ENCODE data around the gene FCMR.

Gene FCMR, protein sequence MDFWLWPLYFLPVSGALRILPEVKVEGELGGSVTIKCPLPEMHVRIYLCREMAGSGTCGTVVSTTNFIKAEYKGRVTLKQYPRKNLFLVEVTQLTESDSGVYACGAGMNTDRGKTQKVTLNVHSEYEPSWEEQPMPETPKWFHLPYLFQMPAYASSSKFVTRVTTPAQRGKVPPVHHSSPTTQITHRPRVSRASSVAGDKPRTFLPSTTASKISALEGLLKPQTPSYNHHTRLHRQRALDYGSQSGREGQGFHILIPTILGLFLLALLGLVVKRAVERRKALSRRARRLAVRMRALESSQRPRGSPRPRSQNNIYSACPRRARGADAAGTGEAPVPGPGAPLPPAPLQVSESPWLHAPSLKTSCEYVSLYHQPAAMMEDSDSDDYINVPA

DNA sequence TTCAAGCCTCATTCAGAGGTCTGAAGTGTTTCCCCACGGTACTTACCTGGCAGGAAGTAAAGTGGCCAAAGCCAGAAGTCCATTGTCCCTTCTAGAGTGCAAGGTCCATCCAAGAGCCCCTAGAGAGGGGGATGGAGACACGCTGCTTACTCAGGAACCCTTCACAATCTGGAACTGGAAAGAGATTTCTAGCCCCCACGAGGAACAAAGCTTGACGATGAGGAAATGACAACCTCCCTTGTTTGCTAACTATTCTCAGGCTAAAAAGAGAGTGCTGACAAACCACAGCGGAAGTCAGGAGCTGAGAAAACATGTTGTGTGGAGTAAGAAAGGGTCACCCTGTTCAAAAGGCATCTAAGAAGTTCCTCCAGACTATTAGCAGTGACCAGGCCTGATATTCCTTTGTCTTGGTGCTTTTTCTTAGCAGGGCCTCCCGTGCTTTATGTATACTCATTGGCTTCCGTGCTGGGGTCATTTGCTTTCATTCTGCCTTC, at the start of gene FCMR:
Gene FCMR, minus strand, starts transcription at position 170 of the 494 bp plus-strand sequence. Its CDS starts 87 bp downstream, at position 83.
- ATAC-seq, result no peak
- TF ChIP-seq ZFP3 (CRISPR knock-in tag; IDR thresholded peaks at IDR 0.05) (no peak), OSR1 (CRISPR knock-in tag; IDR thresholded peaks at IDR 0.05) (no peak), ZNF565 (CRISPR knock-in tag; conservative IDR thresholded peaks at IDR 0.05; ENCODE audit: low read depth) (no peak), ESRRG (CRISPR knock-in tag; IDR thresholded peaks at IDR 0.05) (no peak), TOX (CRISPR knock-in tag; IDR thresholded peaks at IDR 0.05; ENCODE audit: borderline replicate concordance) (no peak), ZC3H10 (CRISPR knock-in tag; IDR thresholded peaks at IDR 0.05) (no peak), ARNTL (CRISPR knock-in tag; IDR thresholded peaks at IDR 0.05; ENCODE audit: borderline replicate concordance, low read depth) (no peak)
- TF ChIP-seq, protein P1, sequence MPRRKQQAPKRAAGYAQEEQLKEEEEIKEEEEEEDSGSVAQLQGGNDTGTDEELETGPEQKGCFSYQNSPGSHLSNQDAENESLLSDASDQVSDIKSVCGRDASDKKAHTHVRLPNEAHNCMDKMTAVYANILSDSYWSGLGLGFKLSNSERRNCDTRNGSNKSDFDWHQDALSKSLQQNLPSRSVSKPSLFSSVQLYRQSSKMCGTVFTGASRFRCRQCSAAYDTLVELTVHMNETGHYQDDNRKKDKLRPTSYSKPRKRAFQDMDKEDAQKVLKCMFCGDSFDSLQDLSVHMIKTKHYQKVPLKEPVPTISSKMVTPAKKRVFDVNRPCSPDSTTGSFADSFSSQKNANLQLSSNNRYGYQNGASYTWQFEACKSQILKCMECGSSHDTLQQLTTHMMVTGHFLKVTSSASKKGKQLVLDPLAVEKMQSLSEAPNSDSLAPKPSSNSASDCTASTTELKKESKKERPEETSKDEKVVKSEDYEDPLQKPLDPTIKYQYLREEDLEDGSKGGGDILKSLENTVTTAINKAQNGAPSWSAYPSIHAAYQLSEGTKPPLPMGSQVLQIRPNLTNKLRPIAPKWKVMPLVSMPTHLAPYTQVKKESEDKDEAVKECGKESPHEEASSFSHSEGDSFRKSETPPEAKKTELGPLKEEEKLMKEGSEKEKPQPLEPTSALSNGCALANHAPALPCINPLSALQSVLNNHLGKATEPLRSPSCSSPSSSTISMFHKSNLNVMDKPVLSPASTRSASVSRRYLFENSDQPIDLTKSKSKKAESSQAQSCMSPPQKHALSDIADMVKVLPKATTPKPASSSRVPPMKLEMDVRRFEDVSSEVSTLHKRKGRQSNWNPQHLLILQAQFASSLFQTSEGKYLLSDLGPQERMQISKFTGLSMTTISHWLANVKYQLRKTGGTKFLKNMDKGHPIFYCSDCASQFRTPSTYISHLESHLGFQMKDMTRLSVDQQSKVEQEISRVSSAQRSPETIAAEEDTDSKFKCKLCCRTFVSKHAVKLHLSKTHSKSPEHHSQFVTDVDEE (CRISPR knock-in tag; IDR thresholded peaks at IDR 0.05), result no peak

DNA sequence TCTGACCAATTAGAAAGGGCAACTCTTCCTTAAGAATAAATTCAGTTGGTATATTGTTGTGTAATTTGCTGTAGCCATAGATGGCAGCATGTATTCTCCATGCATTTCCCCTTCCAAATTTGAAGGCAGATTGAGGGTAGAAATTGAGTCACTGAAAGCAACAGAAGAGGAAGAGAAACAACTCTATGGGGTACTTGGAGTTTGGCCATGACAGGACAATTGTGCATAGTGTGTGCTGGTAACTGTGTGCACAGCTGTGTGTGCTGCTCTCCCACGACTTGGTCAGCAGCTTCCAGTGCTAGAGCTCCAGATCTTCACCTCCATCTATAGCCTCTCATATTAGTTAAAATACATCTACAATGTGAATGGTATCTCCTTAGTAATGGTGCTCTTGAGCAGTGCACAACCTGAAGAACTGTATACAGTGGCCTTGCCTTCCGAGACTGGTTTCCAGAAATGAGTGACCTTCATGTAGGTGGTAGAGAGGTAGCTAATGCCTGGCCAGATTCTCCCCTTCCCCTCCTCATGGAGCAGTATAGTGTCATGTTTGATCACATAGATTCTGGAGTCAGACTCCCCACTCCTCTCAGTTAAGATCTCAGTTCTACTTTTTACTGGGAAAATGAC, 49.4 kb upstream of the FCMR start:
- ATAC-seq, result no peak
- TF ChIP-seq ZFP3 (CRISPR knock-in tag; IDR thresholded peaks at IDR 0.05), result no peak
- TF ChIP-seq ESRRG (CRISPR knock-in tag; IDR thresholded peaks at IDR 0.05), result no peak
- TF ChIP-seq, protein P2, sequence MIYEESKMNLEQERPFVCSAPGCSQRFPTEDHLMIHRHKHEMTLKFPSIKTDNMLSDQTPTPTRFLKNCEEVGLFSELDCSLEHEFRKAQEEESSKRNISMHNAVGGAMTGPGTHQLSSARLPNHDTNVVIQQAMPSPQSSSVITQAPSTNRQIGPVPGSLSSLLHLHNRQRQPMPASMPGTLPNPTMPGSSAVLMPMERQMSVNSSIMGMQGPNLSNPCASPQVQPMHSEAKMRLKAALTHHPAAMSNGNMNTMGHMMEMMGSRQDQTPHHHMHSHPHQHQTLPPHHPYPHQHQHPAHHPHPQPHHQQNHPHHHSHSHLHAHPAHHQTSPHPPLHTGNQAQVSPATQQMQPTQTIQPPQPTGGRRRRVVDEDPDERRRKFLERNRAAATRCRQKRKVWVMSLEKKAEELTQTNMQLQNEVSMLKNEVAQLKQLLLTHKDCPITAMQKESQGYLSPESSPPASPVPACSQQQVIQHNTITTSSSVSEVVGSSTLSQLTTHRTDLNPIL (CRISPR knock-in tag; IDR thresholded peaks at IDR 0.05; ENCODE audit: low read depth), result no peak
- TF ChIP-seq ARNTL (CRISPR knock-in tag; IDR thresholded peaks at IDR 0.05; ENCODE audit: borderline replicate concordance, low read depth), result no peak
- TF ChIP-seq, protein P3, sequence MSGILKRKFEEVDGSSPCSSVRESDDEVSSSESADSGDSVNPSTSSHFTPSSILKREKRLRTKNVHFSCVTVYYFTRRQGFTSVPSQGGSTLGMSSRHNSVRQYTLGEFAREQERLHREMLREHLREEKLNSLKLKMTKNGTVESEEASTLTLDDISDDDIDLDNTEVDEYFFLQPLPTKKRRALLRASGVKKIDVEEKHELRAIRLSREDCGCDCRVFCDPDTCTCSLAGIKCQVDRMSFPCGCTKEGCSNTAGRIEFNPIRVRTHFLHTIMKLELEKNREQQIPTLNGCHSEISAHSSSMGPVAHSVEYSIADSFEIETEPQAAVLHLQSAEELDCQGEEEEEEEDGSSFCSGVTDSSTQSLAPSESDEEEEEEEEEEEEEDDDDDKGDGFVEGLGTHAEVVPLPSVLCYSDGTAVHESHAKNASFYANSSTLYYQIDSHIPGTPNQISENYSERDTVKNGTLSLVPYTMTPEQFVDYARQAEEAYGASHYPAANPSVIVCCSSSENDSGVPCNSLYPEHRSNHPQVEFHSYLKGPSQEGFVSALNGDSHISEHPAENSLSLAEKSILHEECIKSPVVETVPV (CRISPR knock-in tag; IDR thresholded peaks at IDR 0.05), result no peak
- no peak for TF ChIP-seq ZFP30 (CRISPR knock-in tag; IDR thresholded peaks at IDR 0.05)
- TF ChIP-seq RARB (CRISPR knock-in tag; IDR thresholded peaks at IDR 0.05), result no peak

DNA sequence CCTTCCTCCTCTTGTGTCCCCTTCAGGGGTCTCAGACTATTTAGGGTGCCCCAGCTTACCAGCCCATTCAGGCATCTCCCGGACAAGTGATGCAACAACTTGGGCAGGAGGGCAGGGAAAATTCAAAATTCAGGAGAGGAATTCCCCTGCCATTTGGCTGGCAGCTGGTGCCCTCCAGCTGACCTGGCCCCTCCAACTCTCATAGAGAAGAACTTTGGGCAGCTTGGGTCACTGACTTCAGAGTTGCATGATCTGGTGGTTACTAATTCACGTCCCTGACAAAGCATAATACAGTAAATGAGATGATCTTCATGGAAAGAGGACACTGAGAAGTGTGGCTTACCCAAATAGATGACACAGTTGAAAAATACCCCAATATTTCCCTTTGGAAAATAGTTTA, 48.7 kb upstream of the FCMR start, which contains the start of gene FCAMR:
Gene FCAMR, minus strand, starts transcription at position 15 of the 400 bp plus-strand sequence. CDS start 335 bp downstream, outside the sequence.
- no peak for TF ChIP-seq SNAI2 (CRISPR knock-in tag; IDR thresholded peaks at IDR 0.05)
- no peak for TF ChIP-seq CSDC2 (CRISPR knock-in tag; IDR thresholded peaks at IDR 0.05)
- TF ChIP-seq, protein P4, sequence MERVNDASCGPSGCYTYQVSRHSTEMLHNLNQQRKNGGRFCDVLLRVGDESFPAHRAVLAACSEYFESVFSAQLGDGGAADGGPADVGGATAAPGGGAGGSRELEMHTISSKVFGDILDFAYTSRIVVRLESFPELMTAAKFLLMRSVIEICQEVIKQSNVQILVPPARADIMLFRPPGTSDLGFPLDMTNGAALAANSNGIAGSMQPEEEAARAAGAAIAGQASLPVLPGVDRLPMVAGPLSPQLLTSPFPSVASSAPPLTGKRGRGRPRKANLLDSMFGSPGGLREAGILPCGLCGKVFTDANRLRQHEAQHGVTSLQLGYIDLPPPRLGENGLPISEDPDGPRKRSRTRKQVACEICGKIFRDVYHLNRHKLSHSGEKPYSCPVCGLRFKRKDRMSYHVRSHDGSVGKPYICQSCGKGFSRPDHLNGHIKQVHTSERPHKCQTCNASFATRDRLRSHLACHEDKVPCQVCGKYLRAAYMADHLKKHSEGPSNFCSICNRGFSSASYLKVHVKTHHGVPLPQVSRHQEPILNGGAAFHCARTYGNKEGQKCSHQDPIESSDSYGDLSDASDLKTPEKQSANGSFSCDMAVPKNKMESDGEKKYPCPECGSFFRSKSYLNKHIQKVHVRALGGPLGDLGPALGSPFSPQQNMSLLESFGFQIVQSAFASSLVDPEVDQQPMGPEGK (CRISPR knock-in tag; IDR thresholded peaks at IDR 0.05; ENCODE audit: borderline replicate concordance), result no peak
- TF ChIP-seq ARNTL (CRISPR knock-in tag; IDR thresholded peaks at IDR 0.05; ENCODE audit: borderline replicate concordance, low read depth), result no peak
- TF ChIP-seq OSR1 (CRISPR knock-in tag; IDR thresholded peaks at IDR 0.05), result no peak
- TF ChIP-seq RARB (CRISPR knock-in tag; IDR thresholded peaks at IDR 0.05), result no peak
- no peak for ATAC-seq

DNA sequence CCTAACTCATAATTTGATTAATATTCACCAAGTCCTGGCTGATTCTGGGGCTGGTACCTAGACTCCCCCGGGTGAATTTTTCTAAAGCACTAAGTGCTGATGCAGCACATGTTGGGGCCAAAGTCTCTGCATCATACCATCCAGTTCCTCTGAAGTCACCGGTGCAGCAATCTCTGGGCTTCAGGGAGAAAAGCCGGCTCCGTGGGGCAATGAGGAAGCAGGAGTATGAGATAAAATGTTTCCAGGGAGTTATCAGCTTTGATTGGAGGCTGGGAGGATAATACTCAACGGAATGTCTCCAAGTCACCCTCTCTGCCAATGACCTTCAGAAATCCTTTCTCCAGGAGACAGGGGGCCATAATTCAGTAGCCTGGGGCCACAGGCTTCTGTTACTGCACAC, 47.3 kb upstream of the FCMR start:
- TF ChIP-seq ISL1 (CRISPR knock-in tag; IDR thresholded peaks at IDR 0.05), result no peak
- no peak for TF ChIP-seq SNAI2 (CRISPR knock-in tag; IDR thresholded peaks at IDR 0.05)
- no peak for ATAC-seq

All from SK-N-SH treated with all-trans-retinoic acid at 6 μM for 48 hours (cell line).